Body of pancreas (tissue), 4 donors: Measurements from ENCODE around the gene CAPN5.

ENCODE experiments used
- POLR2A ChIP-seq, 3 donors: fragments of 450-650 bp; IDR thresholded peaks; one replicate each; pipeline ENCODE4 v1.6.1; 2016; ENCODE audit warnings: antibody characterized with exemption in 3 of 3, mild to moderate bottlenecking in 2 of 3
- TF ChIP-seq, protein P1 (sequence below), 7 experiments: fragments of 450-650 bp in 4 of 7; fragments of 200-600 bp in 3 of 7; sonication (generic) in 3 of 7; IDR thresholded peaks; one replicate each; pipeline ENCODE4 v1.5.1; 2016 to 2019; ENCODE audit warnings: antibody characterized with exemption in 7 of 7

DNA sequence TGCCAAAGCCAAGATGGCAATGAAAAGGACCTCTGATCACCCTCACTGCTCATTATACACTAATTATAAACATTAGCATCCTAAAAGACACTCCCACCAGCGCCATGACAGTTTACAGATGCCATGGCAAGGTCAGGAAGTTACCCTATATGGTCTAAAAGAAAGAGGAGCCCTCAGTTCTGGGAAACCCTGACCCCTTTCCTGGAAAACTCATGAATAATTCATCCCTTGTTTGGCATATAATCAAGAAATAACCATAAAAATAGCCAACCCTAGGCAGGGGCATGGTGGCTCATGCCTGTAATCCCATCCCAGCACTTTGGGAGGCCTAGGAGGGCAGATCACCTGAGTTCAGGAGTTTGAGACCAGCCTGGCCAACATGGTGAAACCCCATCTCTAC is 12.7 kb upstream of the CAPN5 start:
- TF ChIP-seq, protein P1, sequence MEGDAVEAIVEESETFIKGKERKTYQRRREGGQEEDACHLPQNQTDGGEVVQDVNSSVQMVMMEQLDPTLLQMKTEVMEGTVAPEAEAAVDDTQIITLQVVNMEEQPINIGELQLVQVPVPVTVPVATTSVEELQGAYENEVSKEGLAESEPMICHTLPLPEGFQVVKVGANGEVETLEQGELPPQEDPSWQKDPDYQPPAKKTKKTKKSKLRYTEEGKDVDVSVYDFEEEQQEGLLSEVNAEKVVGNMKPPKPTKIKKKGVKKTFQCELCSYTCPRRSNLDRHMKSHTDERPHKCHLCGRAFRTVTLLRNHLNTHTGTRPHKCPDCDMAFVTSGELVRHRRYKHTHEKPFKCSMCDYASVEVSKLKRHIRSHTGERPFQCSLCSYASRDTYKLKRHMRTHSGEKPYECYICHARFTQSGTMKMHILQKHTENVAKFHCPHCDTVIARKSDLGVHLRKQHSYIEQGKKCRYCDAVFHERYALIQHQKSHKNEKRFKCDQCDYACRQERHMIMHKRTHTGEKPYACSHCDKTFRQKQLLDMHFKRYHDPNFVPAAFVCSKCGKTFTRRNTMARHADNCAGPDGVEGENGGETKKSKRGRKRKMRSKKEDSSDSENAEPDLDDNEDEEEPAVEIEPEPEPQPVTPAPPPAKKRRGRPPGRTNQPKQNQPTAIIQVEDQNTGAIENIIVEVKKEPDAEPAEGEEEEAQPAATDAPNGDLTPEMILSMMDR (IDR thresholded peaks at IDR 0.05) = no peak
- TF ChIP-seq POLR2A (IDR thresholded peaks at IDR 0.05) = no peak
